PFSK-1 (cell line): ENCODE results near the gene NRAP.

Experiments used
- POLR2AphosphoS5 ChIP-seq: IDR thresholded peaks from 2 replicates; pipeline ENCODE4 v1.6.1; 2012; ENCODE audit warnings: low read depth, mild to moderate bottlenecking, control low read depth, low read length, moderate library complexity
- REST ChIP-seq, 2 experiments: IDR thresholded peaks; 2 replicates each; pipeline versions ENCODE4 v1.6.1 to v1.8.0; 2011 to 2012; ENCODE audit warnings: low read depth in 2 of 2, low read length in 2 of 2, control low read depth in 1 of 2, inconsistent platforms in 1 of 2, mild to moderate bottlenecking in 1 of 2, moderate library complexity in 1 of 2; ENCODE audit not compliant: insufficient read depth in 1 of 2
- SIN3A ChIP-seq: IDR thresholded peaks from 2 replicates; pipeline ENCODE4 v1.6.1; 2012; ENCODE audit warnings: mild to moderate bottlenecking, low read length, moderate library complexity, borderline replicate concordance; ENCODE audit not compliant: insufficient read depth

GRCh38 chr10:113686028-113686427, 22.2 kb upstream of the NRAP start:
- TF ChIP-seq SIN3A (no peak), REST (IDR thresholded peaks at IDR 0.05; ENCODE audit: insufficient read depth in 1 of 2, low read depth in 2 of 2, low read length in 2 of 2) (no peak), POLR2AphosphoS5 (no peak)
